Trophoblast cell (in vitro differentiated cells and primary cell): ENCODE measurements around the gene PTS.
A peak's percentile ranks its signal among the peaks of the same experiment; 100 is the strongest.

Source experiments
- DNase-seq, 2 donors: peaks; one replicate each; pipeline ENCODE4 v3.0.0-alpha.2; 2016
- H2AFZ ChIP-seq: 2 replicates; pipeline ENCODE4 v1.6.1; 2013; ENCODE audit warnings: low read length, moderate library complexity, mild to moderate bottlenecking; ENCODE audit not compliant: insufficient read depth, poor library complexity
- H2AK5ac ChIP-seq: 2 replicates; pipeline ENCODE4 v1.6.1; 2013; ENCODE audit warnings: mild to moderate bottlenecking, low read length
- H2BK120ac ChIP-seq: 2 replicates; pipeline ENCODE4 v1.6.1; 2013; ENCODE audit warnings: low read length, mild to moderate bottlenecking, moderate library complexity; ENCODE audit not compliant: insufficient read depth, poor library complexity
- H2BK12ac ChIP-seq: 2 replicates; pipeline ENCODE4 v1.6.1; 2013; ENCODE audit warnings: mild to moderate bottlenecking, low read length, moderate library complexity
- H2BK5ac ChIP-seq: 2 replicates; pipeline ENCODE4 v1.6.1; 2013; ENCODE audit warnings: low read length, low read depth, moderate library complexity, mild to moderate bottlenecking; ENCODE audit not compliant: poor library complexity
- H3K14ac ChIP-seq: 2 replicates; pipeline ENCODE4 v1.6.1; 2013; ENCODE audit warnings: mild to moderate bottlenecking, low read length
- H3K18ac ChIP-seq: 2 replicates; pipeline ENCODE4 v1.6.1; 2013; ENCODE audit warnings: mild to moderate bottlenecking, low read length
- H3K23ac ChIP-seq: 2 replicates; pipeline ENCODE4 v1.6.1; 2013; ENCODE audit warnings: low read length
- H3K27ac ChIP-seq: 2 replicates; pipeline ENCODE4 v1.5.1; 2013; ENCODE audit warnings: low read depth, mild to moderate bottlenecking, inconsistent platforms, low read length, moderate library complexity
- H3K27me3 ChIP-seq: 2 replicates; pipeline ENCODE4 v1.6.1; 2013; ENCODE audit warnings: inconsistent platforms, mild to moderate bottlenecking, low read length, moderate library complexity; ENCODE audit not compliant: insufficient read depth
- H3K36me3 ChIP-seq, 2 experiments: 1 replicate in 1 of 2; 2 replicates in 1 of 2; pipeline ENCODE4 v1.6.1; 2013; ENCODE audit warnings: low read length in 2 of 2, mild to moderate bottlenecking in 2 of 2, moderate library complexity in 1 of 2; ENCODE audit not compliant: insufficient read depth in 2 of 2, control insufficient read depth in 1 of 2
- H3K4ac ChIP-seq: 2 replicates; pipeline ENCODE4 v1.6.1; 2013; ENCODE audit warnings: low read depth, mild to moderate bottlenecking, low read length, moderate library complexity
- H3K4me1 ChIP-seq, 2 experiments: 1 replicate in 1 of 2; 2 replicates in 1 of 2; pipeline ENCODE4 v1.6.1; 2013; ENCODE audit warnings: low read length in 2 of 2, mild to moderate bottlenecking in 2 of 2, moderate library complexity in 1 of 2; ENCODE audit not compliant: insufficient read depth in 2 of 2, control insufficient read depth in 1 of 2
- H3K4me2 ChIP-seq: 2 replicates; pipeline ENCODE4 v1.6.1; 2013; ENCODE audit warnings: inconsistent platforms, mild to moderate bottlenecking, low read length, moderate library complexity
- H3K4me3 ChIP-seq: 2 replicates; pipeline ENCODE4 v1.5.1; 2013; ENCODE audit warnings: mild to moderate bottlenecking, low read depth, low read length, inconsistent platforms
- H3K79me1 ChIP-seq: one replicate; pipeline ENCODE4 v1.6.1; 2013; ENCODE audit warnings: low read length
- H3K79me2 ChIP-seq: 2 replicates; pipeline ENCODE4 v1.6.1; 2013; ENCODE audit warnings: low read length, mild to moderate bottlenecking; ENCODE audit not compliant: control insufficient read depth, insufficient read depth, poor library complexity
- H3K9ac ChIP-seq: 2 replicates; pipeline ENCODE4 v1.6.1; 2013; ENCODE audit warnings: mild to moderate bottlenecking, low read length
- H3K9me3 ChIP-seq: 2 replicates; pipeline ENCODE4 v1.6.1; 2013; ENCODE audit warnings: low read depth, mild to moderate bottlenecking, control low read depth, inconsistent platforms, low read length; ENCODE audit not compliant: insufficient read depth
- H4K12ac ChIP-seq: 2 replicates; pipeline ENCODE4 v1.6.1; 2013; ENCODE audit warnings: low read depth, mild to moderate bottlenecking, low read length, moderate library complexity
- H4K8ac ChIP-seq: 2 replicates; pipeline ENCODE4 v1.6.1; 2013; ENCODE audit warnings: low read depth, mild to moderate bottlenecking, low read length, moderate library complexity
- H4K91ac ChIP-seq: one replicate; pipeline ENCODE4 v1.6.1; 2013; ENCODE audit warnings: low read depth, mild to moderate bottlenecking, low read length, moderate library complexity
- WGBS: extraction: QIAGEN DNeasy Blood & Tissue Kit; methylation state at CpG from one replicate; pipeline ENCODE4 v1.1.7; 2013; ENCODE audit warnings: missing lambda C conversion rate; ENCODE audit not compliant: insufficient read length, insufficient coverage; ENCODE audit errors: extremely low coverage; 5-methylcytosine and 5-hydroxymethylcytosine counted together

Gene PTS

GRCh38 chr11:112228706-112229105 lies 2.5 kb downstream of the PTS start:
- no CpG with 5 or more reads among the region's 2 CpGs for WGBS
- H3K79me2 ChIP-seq, result peaks cover 14% of the 10 kb centered on the region
- no peak overlapping the region for H3K4me3 ChIP-seq
- no peak overlapping the region for H2BK5ac ChIP-seq
- H2BK120ac ChIP-seq, result no peak overlapping the region
- no peak overlapping the region for H3K18ac ChIP-seq
- H3K4me2 ChIP-seq, result no peak overlapping the region
- peaks cover 16% of the 10 kb centered on the region for H3K79me1 ChIP-seq
- no peak overlapping the region for H4K91ac ChIP-seq
- no peak overlapping the region for H4K12ac ChIP-seq
- H3K27ac ChIP-seq, result no peak overlapping the region
- no peak overlapping the region for H2AK5ac ChIP-seq
- no peaks in the 10 kb centered on the region for H3K27me3 ChIP-seq
- peaks cover 9% of the 10 kb centered on the region in 2 experiments for H3K4me1 ChIP-seq
- no peak overlapping the region for H3K9ac ChIP-seq
- H3K23ac ChIP-seq, result no peak overlapping the region
- H3K36me3 ChIP-seq, result peaks cover 0 to 13% of the 10 kb centered on the region in 2 experiments
- H3K14ac ChIP-seq, result no peak overlapping the region
- no peak overlapping the region for H4K8ac ChIP-seq
- H3K4ac ChIP-seq, result no peak overlapping the region
- H2BK12ac ChIP-seq, result no peak overlapping the region
- DNase-seq, result no peak
- no peaks in the 10 kb centered on the region for H3K9me3 ChIP-seq
- no peak overlapping the region for H2AFZ ChIP-seq

GRCh38 chr11:112229159-112229558 lies 2.9 kb downstream of the PTS start:
- H3K23ac ChIP-seq, result no peak overlapping the region
- peaks cover 16% of the 10 kb centered on the region for H3K79me1 ChIP-seq
- H2BK5ac ChIP-seq, result no peak overlapping the region
- H3K4me2 ChIP-seq, result no peak overlapping the region
- DNase-seq, result no peak
- H4K12ac ChIP-seq, result no peak overlapping the region
- H4K91ac ChIP-seq, result no peak overlapping the region
- no peaks in the 10 kb centered on the region for H3K27me3 ChIP-seq
- H2AFZ ChIP-seq, result no peak overlapping the region
- no peak overlapping the region for H3K4me3 ChIP-seq
- H3K4ac ChIP-seq, result no peak overlapping the region
- no peak overlapping the region for H2AK5ac ChIP-seq
- H2BK12ac ChIP-seq, result no peak overlapping the region
- H2BK120ac ChIP-seq, result no peak overlapping the region
- peaks cover 0 to 13% of the 10 kb centered on the region in 2 experiments for H3K36me3 ChIP-seq
- H3K9me3 ChIP-seq, result no peaks in the 10 kb centered on the region
- peaks cover 9% of the 10 kb centered on the region in 2 experiments for H3K4me1 ChIP-seq
- H3K18ac ChIP-seq, result no peak overlapping the region
- H3K9ac ChIP-seq, result no peak overlapping the region
- peaks cover 14% of the 10 kb centered on the region for H3K79me2 ChIP-seq
- no peak overlapping the region for H3K27ac ChIP-seq
- no peak overlapping the region for H3K14ac ChIP-seq
- no CpG with 5 or more reads among the region's 7 CpGs for WGBS
- H4K8ac ChIP-seq, result no peak overlapping the region

- Histone ChIP-seq H4K8ac (no peak overlapping the region), H3K4me1 (peaks cover 9% of the 10 kb centered on the region in 2 experiments), H3K79me1 (peaks cover 16% of the 10 kb centered on the region), H3K4ac (peak overlapping the region; percentile 63), H2AFZ (no peak overlapping the region), H3K9me3 (no peaks in the 10 kb centered on the region), H3K4me3 (no peak overlapping the region), H2AK5ac (no peak overlapping the region), H3K14ac (no peak overlapping the region), H2BK12ac (no peak overlapping the region), H3K9ac (no peak overlapping the region), H3K36me3 (peaks cover 0 to 13% of the 10 kb centered on the region in 2 experiments), H3K27me3 (no peaks in the 10 kb centered on the region), H3K18ac (no peak overlapping the region), H3K27ac (peak overlapping the region; percentile 52), H3K23ac (no peak overlapping the region), H3K4me2 (no peak overlapping the region), H3K79me2 (peaks cover 14% of the 10 kb centered on the region), H4K91ac (no peak overlapping the region), H2BK5ac (no peak overlapping the region), H4K12ac (no peak overlapping the region), H2BK120ac (no peak overlapping the region)
- whole genome bisulfite sequencing, result no CpG with 5 or more reads among the region's 3 CpGs
- DNase-seq, result peak; percentile 17 to 67
Observed at GRCh38 chr11:112229746-112230433, 3.7 kb downstream of the PTS start.

DNA sequence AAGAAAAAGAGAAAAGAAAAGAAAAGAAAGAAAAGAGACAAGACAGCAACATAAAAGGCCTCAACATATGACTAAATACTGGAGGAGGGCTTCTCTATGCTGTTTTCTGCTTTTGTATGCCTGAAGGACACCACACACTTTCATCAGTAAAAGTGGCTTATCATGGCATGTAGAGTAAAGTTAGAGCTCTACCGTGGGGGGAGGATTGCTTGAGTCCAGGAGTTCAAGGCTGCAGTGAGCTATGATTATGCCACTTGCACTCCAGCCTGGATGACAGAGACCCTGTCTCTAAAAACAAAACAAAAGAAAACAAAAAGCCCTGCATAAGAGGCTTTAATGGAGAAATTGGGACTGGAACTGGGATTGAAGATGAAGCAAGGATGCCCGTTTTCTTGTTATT lies 5.7 kb downstream of the PTS start:
- H3K4me3 ChIP-seq, result no peak overlapping the region
- no peak for DNase-seq
- no peak overlapping the region for H3K4ac ChIP-seq
- H3K23ac ChIP-seq, result no peak overlapping the region
- no peak overlapping the region for H2BK12ac ChIP-seq
- peaks cover 6% of the 10 kb centered on the region for H3K79me2 ChIP-seq
- H4K12ac ChIP-seq, result no peak overlapping the region
- H3K4me1 ChIP-seq, result peaks cover 7 to 8% of the 10 kb centered on the region in 2 experiments
- no peak overlapping the region for H4K91ac ChIP-seq
- no peak overlapping the region for H2BK120ac ChIP-seq
- no peak overlapping the region for H3K14ac ChIP-seq
- no CpG with 5 or more reads among the region's 2 CpGs for WGBS
- H3K4me2 ChIP-seq, result no peak overlapping the region
- H3K9me3 ChIP-seq, result no peaks in the 10 kb centered on the region
- H2BK5ac ChIP-seq, result no peak overlapping the region
- peaks cover 4% of the 10 kb centered on the region for H3K79me1 ChIP-seq
- no peak overlapping the region for H2AK5ac ChIP-seq
- H3K27ac ChIP-seq, result no peak overlapping the region
- no peaks in the 10 kb centered on the region for H3K27me3 ChIP-seq
- H3K9ac ChIP-seq, result no peak overlapping the region
- no peak overlapping the region for H4K8ac ChIP-seq
- no peak overlapping the region for H3K18ac ChIP-seq
- H3K36me3 ChIP-seq, result peaks cover 7 to 26% of the 10 kb centered on the region in 2 experiments
- H2AFZ ChIP-seq, result no peak overlapping the region
